ENCODE data around the gene KRT79. TPM values are rescaled to one million over a fixed set of nuclear protein-coding genes. Genes with fewer than 3 reads are reported as not detected.

Gene KRT79
- polyA plus RNA-seq, 1 donor from 2014 or later: not detected

DNA sequence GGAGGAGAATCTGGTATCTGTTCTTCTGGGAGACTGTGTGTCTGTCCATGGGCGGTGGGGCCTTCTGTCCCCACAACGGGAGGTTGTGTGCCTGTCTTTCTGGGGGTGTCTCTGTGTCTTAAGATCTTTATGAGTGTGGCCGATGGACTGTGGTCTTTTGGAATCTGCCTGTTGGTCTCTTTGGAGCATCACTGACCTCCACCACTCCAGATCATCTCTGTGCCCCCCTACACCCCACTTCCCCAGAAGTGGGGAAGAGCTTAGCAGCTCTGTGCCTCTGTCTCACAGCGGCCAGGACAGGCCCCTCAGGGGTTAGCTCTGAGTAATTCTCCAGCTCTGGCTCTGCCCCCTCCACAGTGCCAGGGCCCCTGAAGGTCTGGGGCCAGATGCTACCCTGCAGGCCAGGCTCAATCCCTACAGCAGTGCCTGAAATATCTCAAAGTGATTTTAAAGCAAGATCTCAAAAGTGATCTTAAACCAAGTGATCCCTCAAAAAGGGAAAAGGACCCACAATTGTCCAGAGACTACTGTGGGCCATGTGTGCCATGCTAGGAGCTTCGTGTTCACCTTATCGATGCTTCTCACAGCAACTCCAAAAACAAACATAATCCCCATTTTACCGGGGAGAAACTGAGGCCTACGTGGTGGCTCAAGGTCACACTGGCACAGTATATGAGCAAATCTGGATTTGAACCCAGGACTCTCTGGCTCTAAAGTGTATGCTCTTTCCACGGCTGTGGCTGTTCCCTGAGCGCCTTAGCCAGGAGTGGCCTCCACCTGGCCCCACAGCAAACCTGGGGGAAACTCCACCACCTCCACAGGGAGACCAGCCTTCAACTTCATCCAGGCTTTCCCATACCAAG is 40.7 kb upstream of the KRT79 start:
- Histone ChIP-seq H3K9ac (ENCODE audit: low read length) (no peak overlapping the region), H3K79me2 (replicated peaks; ENCODE audit: insufficient read depth, low read length) (no peaks in the 10 kb centered on the region)

DNA sequence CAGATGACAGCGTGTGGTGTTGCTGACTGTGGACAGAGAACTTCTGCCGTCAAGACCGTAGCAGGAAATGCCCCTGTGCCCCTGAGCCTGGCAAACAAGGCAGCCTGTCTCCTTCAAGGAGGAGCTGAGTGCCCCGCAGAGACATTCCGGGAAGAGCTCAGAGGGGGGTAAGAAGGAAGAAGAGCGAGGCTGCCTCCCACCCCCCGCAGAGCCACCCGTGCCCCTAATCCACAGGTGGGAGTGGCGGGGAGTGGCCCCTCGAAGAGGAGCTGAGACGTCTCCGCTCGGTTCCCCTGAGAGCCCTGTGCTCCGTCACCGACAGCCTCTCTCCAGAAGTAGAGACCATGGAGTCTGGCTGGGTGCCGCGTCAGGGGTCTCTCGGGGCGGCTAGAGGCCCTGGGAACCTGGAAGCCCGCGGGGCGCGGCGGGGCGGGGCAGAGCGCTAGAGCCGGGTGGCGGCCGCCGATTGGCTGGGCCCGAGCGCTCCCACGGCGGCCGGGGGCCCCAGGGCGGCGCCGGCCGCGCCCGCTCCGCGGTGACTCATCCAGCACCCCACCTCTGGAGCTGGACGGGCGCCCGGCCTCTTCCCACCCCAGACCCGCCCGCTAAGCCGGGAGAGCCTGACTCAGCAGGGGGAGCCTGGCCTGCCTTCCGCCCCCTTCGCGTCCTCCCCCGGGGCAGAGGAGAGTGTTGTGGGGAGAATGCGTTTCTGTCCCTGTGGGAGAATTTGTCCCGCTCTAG is 39.9 kb upstream of the KRT79 start:
- Histone ChIP-seq H3K36me3 (ENCODE audit: insufficient read depth, low read length) (no peaks in the 10 kb centered on the region), H3K4me2 (ENCODE audit: low read length) (no peak overlapping the region), H3K9ac (ENCODE audit: low read length) (no peak overlapping the region), H3K27me3 (ENCODE audit: insufficient read depth, low read depth, low read length) (peaks cover 17% of the 10 kb centered on the region), H3K9me2 (ENCODE audit: insufficient read depth, low read length) (no peaks in the 10 kb centered on the region), H2AFZ (ENCODE audit: low read depth, low read length) (no peak overlapping the region), H4K20me1 (ENCODE audit: insufficient read depth) (no peaks in the 10 kb centered on the region), H3F3A (ENCODE audit: insufficient read depth, low read length, poor library complexity, severe bottlenecking) (no peaks in the 10 kb centered on the region), H3K79me2 (replicated peaks; ENCODE audit: insufficient read depth, low read length) (no peaks in the 10 kb centered on the region), H3K4me3 (ENCODE audit: low read length) (no peak overlapping the region), H3K27ac (ENCODE audit: low read length) (no peak overlapping the region), H3K9me3 (ENCODE audit: low read length) (no peaks in the 10 kb centered on the region)
- no peak for TF ChIP-seq SMC3 (conservative IDR thresholded peaks at IDR 0.05; ENCODE audit: poor library complexity)
- TF ChIP-seq EP300 (conservative IDR thresholded peaks at IDR 0.05; ENCODE audit: poor library complexity, severe bottlenecking): no peak
- TF ChIP-seq, protein P1, sequence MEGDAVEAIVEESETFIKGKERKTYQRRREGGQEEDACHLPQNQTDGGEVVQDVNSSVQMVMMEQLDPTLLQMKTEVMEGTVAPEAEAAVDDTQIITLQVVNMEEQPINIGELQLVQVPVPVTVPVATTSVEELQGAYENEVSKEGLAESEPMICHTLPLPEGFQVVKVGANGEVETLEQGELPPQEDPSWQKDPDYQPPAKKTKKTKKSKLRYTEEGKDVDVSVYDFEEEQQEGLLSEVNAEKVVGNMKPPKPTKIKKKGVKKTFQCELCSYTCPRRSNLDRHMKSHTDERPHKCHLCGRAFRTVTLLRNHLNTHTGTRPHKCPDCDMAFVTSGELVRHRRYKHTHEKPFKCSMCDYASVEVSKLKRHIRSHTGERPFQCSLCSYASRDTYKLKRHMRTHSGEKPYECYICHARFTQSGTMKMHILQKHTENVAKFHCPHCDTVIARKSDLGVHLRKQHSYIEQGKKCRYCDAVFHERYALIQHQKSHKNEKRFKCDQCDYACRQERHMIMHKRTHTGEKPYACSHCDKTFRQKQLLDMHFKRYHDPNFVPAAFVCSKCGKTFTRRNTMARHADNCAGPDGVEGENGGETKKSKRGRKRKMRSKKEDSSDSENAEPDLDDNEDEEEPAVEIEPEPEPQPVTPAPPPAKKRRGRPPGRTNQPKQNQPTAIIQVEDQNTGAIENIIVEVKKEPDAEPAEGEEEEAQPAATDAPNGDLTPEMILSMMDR (IDR thresholded peaks at IDR 0.05; ENCODE audit: poor library complexity, severe bottlenecking): no peak
- TF ChIP-seq RAD21 (conservative IDR thresholded peaks at IDR 0.05): no peak
- TF ChIP-seq EZH2 (IDR thresholded peaks at IDR 0.05; ENCODE audit: borderline replicate concordance, insufficient read depth, low read length, poor library complexity, severe bottlenecking): no peak
- no peak for TF ChIP-seq MXI1 (conservative IDR thresholded peaks at IDR 0.05; ENCODE audit: poor library complexity, severe bottlenecking)
- no peak for TF ChIP-seq TAF1 (IDR thresholded peaks at IDR 0.05; ENCODE audit: low read depth)

More for the DNA sequence above, 40.7 kb upstream of the KRT79 start:
- Histone ChIP-seq H3K36me3 (ENCODE audit: insufficient read depth, low read length) (no peaks in the 10 kb centered on the region), H3K9me3 (ENCODE audit: low read length) (no peaks in the 10 kb centered on the region), H3K27ac (ENCODE audit: low read length) (no peak overlapping the region), H4K20me1 (ENCODE audit: insufficient read depth) (no peaks in the 10 kb centered on the region), H2AFZ (ENCODE audit: low read depth, low read length) (no peak overlapping the region), H3K27me3 (ENCODE audit: insufficient read depth, low read depth, low read length) (peaks cover 17% of the 10 kb centered on the region), H3K4me2 (ENCODE audit: low read length) (no peak overlapping the region), H3K4me3 (ENCODE audit: low read length) (no peak overlapping the region), H3K9me2 (ENCODE audit: insufficient read depth, low read length) (no peaks in the 10 kb centered on the region), H3F3A (ENCODE audit: insufficient read depth, low read length, poor library complexity, severe bottlenecking) (no peaks in the 10 kb centered on the region)
- TF ChIP-seq POLR2AphosphoS5 (IDR thresholded peaks at IDR 0.05) (no peak), TAF1 (IDR thresholded peaks at IDR 0.05; ENCODE audit: low read depth) (no peak), EZH2 (IDR thresholded peaks at IDR 0.05; ENCODE audit: borderline replicate concordance, insufficient read depth, low read length, poor library complexity, severe bottlenecking) (no peak), EP300 (conservative IDR thresholded peaks at IDR 0.05; ENCODE audit: poor library complexity, severe bottlenecking) (no peak), SMC3 (conservative IDR thresholded peaks at IDR 0.05; ENCODE audit: poor library complexity) (no peak), MXI1 (conservative IDR thresholded peaks at IDR 0.05; ENCODE audit: poor library complexity, severe bottlenecking) (no peak)
- TF ChIP-seq, protein P2, sequence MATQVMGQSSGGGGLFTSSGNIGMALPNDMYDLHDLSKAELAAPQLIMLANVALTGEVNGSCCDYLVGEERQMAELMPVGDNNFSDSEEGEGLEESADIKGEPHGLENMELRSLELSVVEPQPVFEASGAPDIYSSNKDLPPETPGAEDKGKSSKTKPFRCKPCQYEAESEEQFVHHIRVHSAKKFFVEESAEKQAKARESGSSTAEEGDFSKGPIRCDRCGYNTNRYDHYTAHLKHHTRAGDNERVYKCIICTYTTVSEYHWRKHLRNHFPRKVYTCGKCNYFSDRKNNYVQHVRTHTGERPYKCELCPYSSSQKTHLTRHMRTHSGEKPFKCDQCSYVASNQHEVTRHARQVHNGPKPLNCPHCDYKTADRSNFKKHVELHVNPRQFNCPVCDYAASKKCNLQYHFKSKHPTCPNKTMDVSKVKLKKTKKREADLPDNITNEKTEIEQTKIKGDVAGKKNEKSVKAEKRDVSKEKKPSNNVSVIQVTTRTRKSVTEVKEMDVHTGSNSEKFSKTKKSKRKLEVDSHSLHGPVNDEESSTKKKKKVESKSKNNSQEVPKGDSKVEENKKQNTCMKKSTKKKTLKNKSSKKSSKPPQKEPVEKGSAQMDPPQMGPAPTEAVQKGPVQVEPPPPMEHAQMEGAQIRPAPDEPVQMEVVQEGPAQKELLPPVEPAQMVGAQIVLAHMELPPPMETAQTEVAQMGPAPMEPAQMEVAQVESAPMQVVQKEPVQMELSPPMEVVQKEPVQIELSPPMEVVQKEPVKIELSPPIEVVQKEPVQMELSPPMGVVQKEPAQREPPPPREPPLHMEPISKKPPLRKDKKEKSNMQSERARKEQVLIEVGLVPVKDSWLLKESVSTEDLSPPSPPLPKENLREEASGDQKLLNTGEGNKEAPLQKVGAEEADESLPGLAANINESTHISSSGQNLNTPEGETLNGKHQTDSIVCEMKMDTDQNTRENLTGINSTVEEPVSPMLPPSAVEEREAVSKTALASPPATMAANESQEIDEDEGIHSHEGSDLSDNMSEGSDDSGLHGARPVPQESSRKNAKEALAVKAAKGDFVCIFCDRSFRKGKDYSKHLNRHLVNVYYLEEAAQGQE (IDR thresholded peaks at IDR 0.05; ENCODE audit: borderline replicate concordance): no peak
- TF ChIP-seq, protein P1 (IDR thresholded peaks at IDR 0.05; ENCODE audit: poor library complexity, severe bottlenecking): no peak
